Naive thymus-derived CD8-positive, alpha-beta T cell (primary cell): ENCODE data around the gene CHTOP. TPM values are rescaled to one million over a fixed set of nuclear protein-coding genes. Genes with fewer than 3 reads are reported as not detected.

Experiments used
- ATAC-seq, 2 donors: fragments of 150-1000 bp; cut with Tn5 transposase in 1 of 2; sonication (Bioruptor Pico), chemical (Tn5 transposase) in 1 of 2; 1 replicate in 1 of 2; 2 replicates in 1 of 2; pipeline ENCODE4 v1.10.0; 2021; ENCODE audit warnings: mild to moderate bottlenecking in 2 of 2, moderate library complexity in 2 of 2
- POLR2A ChIA-PET: fragments of 350-600 bp; sonication (Branson Sonifier 250); formaldehyde crosslinking; loops from one replicate; lab custom pipeline; 2021; ENCODE audit warnings: antibody characterized with exemption; lab: Charles Lee
- DNase-seq, 10 donors: peaks; one replicate each; pipeline versions ENCODE4 v3.0.0 to v3.0.0-alpha.2; 2020 to 2022
- H3K27ac Mint-ChIP-seq, 10 donors: one replicate each; pipeline ENCODE4 v1.8.0; 2020 to 2022; ENCODE audit warnings: mild to moderate bottlenecking in 10 of 10, mixed read lengths in 10 of 10, moderate library complexity in 4 of 10, inconsistent platforms in 1 of 10
- H3K27me3 Mint-ChIP-seq, 5 donors: one replicate each; pipeline ENCODE4 v1.8.0; 2021 to 2022; ENCODE audit warnings: mixed read lengths in 5 of 5
- H3K36me3 Mint-ChIP-seq, 3 donors: one replicate each; pipeline ENCODE4 v1.8.0; 2020 to 2022; ENCODE audit warnings: mixed read lengths in 3 of 3, mild to moderate bottlenecking in 2 of 3, inconsistent platforms in 1 of 3
- H3K4me1 Mint-ChIP-seq, 4 donors: one replicate each; pipeline ENCODE4 v1.8.0; 2021 to 2022; ENCODE audit warnings: mixed read lengths in 4 of 4
- H3K4me3 Mint-ChIP-seq, 10 donors: one replicate each; pipeline ENCODE4 v1.8.0; 2020 to 2022; ENCODE audit warnings: mild to moderate bottlenecking in 10 of 10, mixed read lengths in 10 of 10, moderate library complexity in 6 of 10, inconsistent platforms in 1 of 10
- H3K9me3 Mint-ChIP-seq, 9 donors: one replicate each; pipeline ENCODE4 v1.8.0; 2020 to 2022; ENCODE audit warnings: mixed read lengths in 9 of 9, mild to moderate bottlenecking in 3 of 9, inconsistent platforms in 1 of 9, moderate library complexity in 1 of 9
- polyA plus RNA-seq, 3 donors: library from polyadenylated mRNA; unstranded; fragments of 300-500 nt; fragmentation: Illumina TruSeq; gene quantifications; one replicate each; pipeline ENCODE4 v1.2.3, GENCODE V29; 2021
- total RNA-seq, 8 experiments: library from RNA in 2 of 8; stranded (reverse) in 2 of 8; gene quantifications; one replicate each; pipeline ENCODE4 v1.2.3 and lab custom pipeline; 2021 to 2026

CHTOP gene
- total and polyA plus RNA-seq, 5 experiments from 2014 or later: 45.2 to 155 (median 74.7) TPM

- H3K4me3 Mint-ChIP-seq: no peak overlapping the region
- H3K36me3 Mint-ChIP-seq: no peaks in the 10 kb centered on the region
- POLR2A ChIA-PET: no interaction called here
- H3K27me3 Mint-ChIP-seq: no peaks in the 10 kb centered on the region
- no peak for DNase-seq
- H3K4me1 Mint-ChIP-seq: peaks cover 0 to 6% (median 0%) of the 10 kb centered on the region in 4 donors
- no peaks in the 10 kb centered on the region for H3K9me3 Mint-ChIP-seq
- peak overlapping the region in 1 of 10 donors; percentile 57 for H3K27ac Mint-ChIP-seq
- no peak for ATAC-seq
Observed at GRCh38 chr1:153615406-153615805, 18.5 kb upstream of the CHTOP start.

GRCh38 chr1:153616144-153616916 is 17.5 kb upstream of the CHTOP start, which contains the start of gene S100A14:
Gene S100A14, minus strand, starts transcription at chr1:153616325. Its CDS starts 467 bp downstream, at chr1:153615858.
- DNase-seq (no peak), ATAC-seq (no peak)
- no peaks in the 10 kb centered on the region for H3K9me3 Mint-ChIP-seq
- H3K27me3 Mint-ChIP-seq: no peaks in the 10 kb centered on the region
- H3K4me1 Mint-ChIP-seq: peaks cover 0 to 6% (median 0%) of the 10 kb centered on the region in 4 donors
- no peak within 1 kb of the TSS for H3K4me3 Mint-ChIP-seq
- H3K36me3 Mint-ChIP-seq: no peaks in the 10 kb centered on the region
- H3K27ac Mint-ChIP-seq: peak within 1 kb of the TSS in 2 of 10 donors; percentile 14 to 57
- POLR2A ChIA-PET: no interaction called here

GRCh38 chr1:153616917-153617311 is 17.0 kb upstream of the CHTOP start:
- no peaks in the 10 kb centered on the region for H3K36me3 Mint-ChIP-seq
- POLR2A ChIA-PET: no interaction called here
- ATAC-seq (no peak), DNase-seq (no peak)
- no peak overlapping the region for H3K27ac Mint-ChIP-seq
- peaks cover 0 to 6% (median 0%) of the 10 kb centered on the region in 4 donors for H3K4me1 Mint-ChIP-seq
- no peaks in the 10 kb centered on the region for H3K9me3 Mint-ChIP-seq
- H3K4me3 Mint-ChIP-seq: no peak overlapping the region
- H3K27me3 Mint-ChIP-seq: no peaks in the 10 kb centered on the region

GRCh38 chr1:153617663-153618062 is 16.2 kb upstream of the CHTOP start:
- DNase-seq: peak in 6 of 10 donors; percentile 23 to 54 (median 42)
- Mint-ChIP-seq H3K27me3 (no peaks in the 10 kb centered on the region), H3K36me3 (no peaks in the 10 kb centered on the region), H3K4me1 (peaks cover 0 to 6% (median 0%) of the 10 kb centered on the region in 4 donors), H3K4me3 (no peak overlapping the region), H3K27ac (peak overlapping the region in 1 of 10 donors; percentile 28), H3K9me3 (no peaks in the 10 kb centered on the region)
- ATAC-seq: peak in 1 of 2 donors; percentile 72
- POLR2A ChIA-PET: no interaction called here

- no peak overlapping the region for H3K4me3 Mint-ChIP-seq
- ATAC-seq (no peak), DNase-seq (no peak)
- H3K36me3 Mint-ChIP-seq: no peaks in the 10 kb centered on the region
- no peak overlapping the region for H3K27ac Mint-ChIP-seq
- POLR2A ChIA-PET: interaction anchor here (1.0 to 1.7 kb wide), 2 partner anchors 15 to 68 kb away, joined by 3 to 6 read pairs; partner anchors contain the start of gene CHTOP
- H3K9me3 Mint-ChIP-seq: no peaks in the 10 kb centered on the region
- H3K4me1 Mint-ChIP-seq: peaks cover 0 to 8% (median 0%) of the 10 kb centered on the region in 4 donors
- H3K27me3 Mint-ChIP-seq: no peaks in the 10 kb centered on the region
Observed at GRCh38 chr1:153619171-153619570, 14.7 kb upstream of the CHTOP start.

- Mint-ChIP-seq H3K27me3 (peaks cover 0 to 17% (median 11%) of the 10 kb centered on the region in 5 donors), H3K9me3 (no peaks in the 10 kb centered on the region), H3K36me3 (no peaks in the 10 kb centered on the region), H3K4me3 (no peak overlapping the region), H3K4me1 (peaks cover 7 to 14% (median 10%) of the 10 kb centered on the region in 4 donors), H3K27ac (no peak overlapping the region)
- DNase-seq: no peak
- no peak for ATAC-seq
- POLR2A ChIA-PET: interaction anchor here (0.7 kb wide), 1 partner anchor 24 kb away, joined by 4 read pairs; no protein-coding TSS in a partner anchor
Observed at GRCh38 chr1:153623101-153623500, 10.8 kb upstream of the CHTOP start.

GRCh38 chr1:153624965-153625611 is 8.8 kb upstream of the CHTOP start:
- POLR2A ChIA-PET: interaction anchor here (1.4 kb wide), 1 partner anchor 8 kb away, joined by 7 read pairs; the partner anchor contains the start of gene CHTOP
- Mint-ChIP-seq H3K27me3 (peaks cover 0 to 17% (median 11%) of the 10 kb centered on the region in 5 donors), H3K9me3 (no peaks in the 10 kb centered on the region), H3K4me1 (peaks cover 7 to 14% (median 10%) of the 10 kb centered on the region in 4 donors), H3K4me3 (no peak overlapping the region), H3K27ac (no peak overlapping the region), H3K36me3 (no peaks in the 10 kb centered on the region)
- DNase-seq (no peak), ATAC-seq (no peak)

GRCh38 chr1:153626477-153626903 is 7.4 kb upstream of the CHTOP start:
- no peaks in the 10 kb centered on the region for H3K36me3 Mint-ChIP-seq
- no peak overlapping the region for H3K4me3 Mint-ChIP-seq
- H3K4me1 Mint-ChIP-seq: peaks cover 7 to 14% (median 10%) of the 10 kb centered on the region in 4 donors
- POLR2A ChIA-PET: no interaction called here
- DNase-seq (no peak), ATAC-seq (no peak)
- no peaks in the 10 kb centered on the region for H3K9me3 Mint-ChIP-seq
- H3K27me3 Mint-ChIP-seq: peaks cover 0 to 17% (median 11%) of the 10 kb centered on the region in 5 donors
- peak overlapping the region in 1 of 10 donors; percentile 44 for H3K27ac Mint-ChIP-seq

- DNase-seq: no peak
- POLR2A ChIA-PET: interaction anchor here (0.6 kb wide), 1 partner anchor 41 kb away, joined by 3 read pairs; no protein-coding TSS in a partner anchor
- peak within 1 kb of the TSS in 4 of 10 donors; percentile 6 to 44 (median 14) for H3K27ac Mint-ChIP-seq
Observed at GRCh38 chr1:153626904-153627714, 6.8 kb upstream of the CHTOP start, which contains the start of gene S100A13. Gene S100A13, minus strand, starts transcription at chr1:153627505. Its CDS starts 1,033 bp downstream, at chr1:153626472.

GRCh38 chr1:153627715-153628626 is 5.9 kb upstream of the CHTOP start, which contains the start of gene S100A1:
Gene S100A1, plus strand, starts transcription at chr1:153628434. Its CDS starts 2,088 bp downstream, at chr1:153630522.
- Mint-ChIP-seq H3K4me3 (peak within 1 kb of the TSS in 1 of 10 donors; percentile 36), H3K27ac (peak within 1 kb of the TSS in 3 of 10 donors; percentile 6 to 22 (median 7)), H3K9me3 (no peaks in the 10 kb centered on the region), H3K36me3 (no peaks in the 10 kb centered on the region), H3K27me3 (peaks cover 0 to 17% (median 11%) of the 10 kb centered on the region in 5 donors), H3K4me1 (peaks cover 8 to 16% (median 11%) of the 10 kb centered on the region in 4 donors)
- no peak for ATAC-seq
- no peak for DNase-seq
- POLR2A ChIA-PET: interaction anchor here (0.6 kb wide), 1 partner anchor 42 kb away, joined by 3 read pairs; no protein-coding TSS in a partner anchor

More at GRCh38 chr1:153626904-153627714, 6.8 kb upstream of the CHTOP start, which contains the start of gene S100A13:
- no peak for ATAC-seq
- Mint-ChIP-seq H3K36me3 (no peaks in the 10 kb centered on the region), H3K4me1 (peaks cover 7 to 16% (median 11%) of the 10 kb centered on the region in 4 donors), H3K4me3 (peak within 1 kb of the TSS in 2 of 10 donors; percentile 36 to 48), H3K9me3 (no peaks in the 10 kb centered on the region), H3K27me3 (peaks cover 0 to 17% (median 11%) of the 10 kb centered on the region in 5 donors)
